NK-92 treated with Interleukin-12 subunit alpha and Interleukin-12 subunit beta, amount 100 ng/mL, for 24 hours (cell line): ENCODE data around the gene RBL1.
"Not testable (repeated sequence)": the region's sequence is repeated elsewhere in the genome, so short reads cannot be mapped to it uniquely, and the experiment has no call there.

ENCODE experiments used
- DNase-seq: peaks from one replicate; lab custom pipeline; 2025; lab: John Stamatoyannopoulos, UW

RBL1 gene

GRCh38 chr20:37095599-37096414 is at the start of gene RBL1:
Gene RBL1 (minus strand): TSS chr20:37095997. CDS start chr20:37095928, 69 bp downstream.
- DNase-seq = peak; percentile 85

GRCh38 chr20:37144856-37145404 is 49.1 kb upstream of the RBL1 start:
- DNase-seq = no peak

DNA sequence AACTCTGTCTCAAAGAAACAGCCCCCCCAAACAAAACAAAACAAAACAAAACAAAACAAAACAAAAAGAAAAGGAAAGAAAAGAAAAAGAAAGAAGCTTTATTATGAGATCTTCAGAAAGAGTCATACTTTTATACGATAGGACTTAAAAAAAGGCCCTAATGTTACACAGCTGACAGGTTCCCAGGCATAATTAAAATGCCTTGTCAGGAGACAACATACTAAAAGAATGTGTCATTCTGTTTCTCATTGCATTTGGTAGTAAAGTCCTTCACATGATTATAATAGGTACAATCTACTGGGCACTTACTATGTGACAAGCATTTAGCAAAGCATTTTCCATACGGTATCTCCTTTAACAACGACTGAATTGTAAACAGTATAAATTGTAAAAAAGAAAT is 46.9 kb upstream of the RBL1 start:
- no peak for DNase-seq

GRCh38 chr20:37137547-37137946 is 41.8 kb upstream of the RBL1 start:
- no peak for DNase-seq

- no peak for DNase-seq
Measured at GRCh38 chr20:37133952-37134351, 38.2 kb upstream of the RBL1 start.

DNA sequence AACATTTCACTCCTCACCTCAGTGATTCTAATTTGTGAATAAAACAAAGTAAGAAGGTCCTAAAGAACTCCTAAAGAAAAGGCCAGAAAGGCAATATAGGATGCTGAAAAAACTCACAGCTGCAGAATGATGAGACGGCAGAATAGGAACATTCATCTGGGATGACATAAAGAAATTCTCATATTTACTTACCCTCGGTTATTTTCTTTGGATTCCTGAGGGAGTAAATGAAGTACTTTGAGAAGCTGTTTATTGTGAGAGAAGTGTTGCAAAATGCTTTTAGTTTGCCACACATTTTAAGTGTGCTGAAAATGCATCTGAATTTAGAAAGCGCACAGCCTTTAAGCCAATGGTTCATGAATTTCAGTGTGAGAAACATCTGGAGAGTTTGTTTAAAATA is 35.7 kb upstream of the RBL1 start:
- no peak for DNase-seq

DNA sequence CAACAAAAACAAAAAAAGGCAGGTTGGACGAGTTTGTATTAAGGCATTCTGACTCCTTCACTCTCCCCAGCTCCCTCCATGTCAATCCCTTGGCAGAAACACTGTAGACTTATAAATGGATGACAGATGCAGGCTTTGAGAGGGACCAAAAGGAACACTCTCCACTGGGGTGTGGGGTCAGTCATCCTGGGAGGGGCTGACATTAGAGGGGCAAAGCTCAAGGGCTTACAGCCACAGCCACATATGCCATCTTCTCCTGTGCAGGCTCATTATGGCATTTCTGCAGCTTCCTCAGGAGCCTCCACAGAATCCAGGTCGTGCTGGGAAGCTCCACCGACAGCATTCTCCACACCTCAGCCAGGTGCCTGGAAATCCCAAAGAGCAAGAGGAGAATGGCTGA is 33.0 kb upstream of the RBL1 start:
- no peak for DNase-seq

DNA sequence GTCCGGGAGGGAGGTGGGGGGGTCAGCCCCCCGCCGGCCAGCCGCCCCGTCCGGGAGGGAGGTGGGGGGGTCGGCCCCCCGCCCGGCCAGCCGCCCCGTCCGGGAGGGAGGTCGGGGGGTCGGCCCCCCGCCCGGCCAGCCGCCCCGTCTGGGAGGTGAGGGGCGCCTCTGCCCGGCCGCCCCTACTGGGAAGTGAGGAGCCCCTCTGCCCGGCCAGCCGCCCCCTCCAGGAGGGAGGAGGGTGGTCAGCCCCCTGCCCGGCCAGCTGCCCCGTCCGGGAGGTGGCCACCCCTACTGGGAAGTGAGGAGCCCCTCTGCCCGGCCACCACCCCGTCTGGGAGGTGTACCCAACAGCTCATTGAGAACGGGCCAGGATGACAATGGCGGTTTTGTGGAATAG is 30.5 kb upstream of the RBL1 start:
- not testable (repeated sequence) for DNase-seq

DNA sequence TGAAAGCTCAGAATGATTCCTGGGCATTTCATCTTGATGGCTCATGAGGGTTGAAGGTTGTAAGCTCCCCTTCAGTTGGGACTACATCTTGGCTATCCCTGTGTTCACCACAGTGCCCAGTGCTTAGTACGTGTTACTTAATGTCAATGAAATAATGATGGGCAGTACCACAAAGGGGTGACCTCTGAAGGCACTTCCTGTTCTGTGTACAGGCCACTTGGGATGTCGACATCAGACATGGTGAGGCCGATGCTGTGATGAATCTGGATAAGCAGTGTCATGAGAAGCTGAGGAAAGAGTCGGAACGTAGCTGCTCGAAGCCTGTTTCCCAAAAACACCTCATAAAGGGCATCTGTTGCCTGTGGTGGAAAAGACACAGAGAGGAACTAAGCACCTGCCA is 27.6 kb upstream of the RBL1 start:
- DNase-seq = no peak

GRCh38 chr20:37120497-37120896 is 24.7 kb upstream of the RBL1 start:
- DNase-seq = no peak

- DNase-seq = no peak
Measured at GRCh38 chr20:37119356-37120036, 23.7 kb upstream of the RBL1 start.

- no peak for DNase-seq
Measured at GRCh38 chr20:37114012-37114411, 18.2 kb upstream of the RBL1 start.

DNA sequence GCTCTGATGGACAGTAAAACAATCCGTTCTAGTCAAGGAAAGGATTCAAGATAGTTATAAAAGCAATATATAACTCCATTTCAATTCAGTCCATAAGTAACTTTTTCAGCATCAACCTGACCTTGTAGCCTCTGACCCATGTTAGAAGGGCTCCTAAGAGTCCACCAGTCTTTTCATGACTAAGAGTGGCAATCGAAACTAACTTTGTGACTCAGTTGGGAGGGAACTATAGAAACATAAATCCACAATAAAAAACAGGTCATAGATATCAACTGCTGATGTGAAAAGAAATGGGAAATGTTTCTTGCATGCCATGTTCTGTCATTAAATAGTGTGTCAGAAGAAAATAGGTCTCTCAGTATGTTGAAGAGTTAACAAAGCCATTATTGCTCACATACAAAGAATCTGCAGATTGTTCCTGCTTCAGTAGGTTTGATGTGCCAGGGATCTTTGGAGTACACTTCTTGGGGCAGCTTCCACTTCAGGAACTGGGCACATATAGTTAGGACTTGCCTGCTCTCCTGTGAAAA is 16.2 kb upstream of the RBL1 start:
- no peak for DNase-seq

- no peak for DNase-seq
Measured at GRCh38 chr20:37108676-37109075, 12.9 kb upstream of the RBL1 start.

GRCh38 chr20:37102571-37102970 is 6.8 kb upstream of the RBL1 start:
- no peak for DNase-seq

DNA sequence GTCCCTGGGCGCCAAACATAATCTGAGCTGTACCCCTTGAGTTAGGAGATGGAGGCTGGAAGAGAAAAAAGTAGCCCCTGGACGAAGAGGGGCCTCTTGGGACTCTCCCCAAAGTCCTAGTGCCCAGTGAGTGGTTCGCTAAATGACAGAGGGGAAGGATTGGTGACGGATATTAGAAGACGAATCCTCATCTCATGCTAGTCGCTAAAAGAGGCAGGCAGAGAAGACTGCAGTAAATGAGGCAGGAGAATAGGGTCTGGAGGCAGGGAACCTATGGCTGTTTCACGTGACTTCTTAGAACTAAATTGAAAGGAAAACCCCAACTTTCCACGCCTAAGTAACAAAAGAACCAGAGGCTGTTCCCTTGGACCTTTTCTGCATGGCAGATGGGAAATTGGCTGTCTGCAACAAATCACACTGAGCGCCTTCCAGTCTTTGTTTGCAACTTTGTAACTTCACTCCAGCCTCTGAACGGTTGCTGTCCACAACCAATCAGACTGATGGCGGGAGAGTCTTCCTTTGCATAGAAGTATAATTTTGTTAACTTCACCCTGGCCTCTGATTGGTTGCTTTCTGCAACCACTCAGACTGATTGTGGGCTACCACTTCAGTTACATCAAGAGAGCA is 731 bp upstream of the RBL1 start:
- no peak for DNase-seq

DNA sequence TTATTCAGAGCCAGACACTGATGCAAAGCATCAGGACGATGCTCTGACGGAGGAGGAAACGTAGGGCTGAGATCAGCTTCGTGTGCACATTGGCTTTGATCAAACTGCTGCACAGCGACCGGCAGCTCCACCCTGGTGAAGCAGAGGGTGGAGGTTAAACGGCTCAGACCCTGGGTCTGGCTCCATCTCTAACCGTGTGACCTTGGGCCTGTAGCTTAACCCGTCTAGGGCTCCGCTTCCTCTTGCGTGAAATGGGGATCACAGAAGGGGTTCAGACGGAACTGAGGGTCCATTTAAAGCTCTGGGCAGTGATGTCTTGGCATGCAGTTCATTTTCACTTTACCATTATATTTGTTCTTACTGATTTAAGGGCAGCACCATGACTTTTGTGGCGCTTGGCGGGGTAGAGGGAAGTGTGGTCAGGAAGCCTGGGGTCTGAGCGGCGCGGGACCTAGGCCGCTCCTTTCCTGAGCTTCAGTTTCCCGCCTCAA is 644 bp downstream of the RBL1 start:
- DNase-seq = peak; percentile 47

GRCh38 chr20:37090407-37090806 is 5.4 kb downstream of the RBL1 start:
- DNase-seq = no peak

GRCh38 chr20:37081717-37082289 is 14.0 kb downstream of the RBL1 start:
- DNase-seq = no peak

- no peak for DNase-seq
Measured at GRCh38 chr20:37077009-37077408, 18.8 kb downstream of the RBL1 start.

DNA sequence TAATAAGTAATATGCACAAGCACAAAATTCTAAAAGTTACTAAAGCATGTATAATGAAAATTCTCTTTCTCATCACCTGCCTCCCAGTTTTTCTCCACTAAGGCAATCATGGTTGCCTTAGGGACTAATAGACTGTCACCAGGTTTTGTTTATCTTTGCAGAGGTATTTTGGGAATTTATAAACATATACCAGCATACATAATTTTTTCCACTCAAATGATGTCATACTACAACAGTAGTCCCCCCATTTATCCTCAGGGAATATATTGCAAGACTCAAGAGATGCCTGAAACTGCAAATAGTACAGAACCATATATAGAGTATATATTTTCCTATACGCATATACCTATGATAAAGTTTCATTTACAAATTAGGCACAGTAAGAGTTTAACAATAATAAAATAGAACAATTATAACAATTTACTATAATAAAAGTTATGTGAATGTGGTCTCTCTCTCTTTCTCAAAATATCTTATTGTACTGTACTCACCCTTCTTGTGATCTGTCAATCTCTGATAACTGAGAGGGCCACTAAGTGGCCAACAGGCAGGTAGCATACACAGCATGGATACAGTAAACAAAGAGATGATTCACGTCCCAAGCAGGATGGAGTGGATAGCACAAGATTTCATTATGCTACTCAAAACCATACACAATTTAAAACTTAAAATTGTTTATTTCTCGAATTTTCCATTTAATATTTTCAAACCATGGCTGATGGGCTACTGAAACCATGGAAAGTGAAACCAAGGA is 19.7 kb downstream of the RBL1 start:
- no peak for DNase-seq
